Activated CD4-positive, alpha-beta T cell treated with anti-CD3 and anti-CD28 coated beads, Interleukin-2, amount 10 ng/mL, durations not matched to agents 24 days and 14 days (primary cell): ENCODE results near the gene GNRHR. TPM values are rescaled to one million over a fixed set of nuclear protein-coding genes. Genes with fewer than 3 reads are reported as not detected.
"Not testable (repeated sequence)": the region's sequence is repeated elsewhere in the genome, so short reads cannot be mapped to it uniquely, and the experiment has no call there.

ENCODE experiments used
- DNase-seq: peaks from one replicate; pipeline ENCODE4 v3.0.0; 2022
- H3K27ac Mint-ChIP-seq: one replicate; pipeline ENCODE4 v1.8.0; 2022; ENCODE audit warnings: mild to moderate bottlenecking, mixed read lengths
- H3K27me3 Mint-ChIP-seq: one replicate; pipeline ENCODE4 v1.8.0; 2022; ENCODE audit warnings: mixed read lengths
- H3K36me3 Mint-ChIP-seq: one replicate; pipeline ENCODE4 v1.8.0; 2022; ENCODE audit warnings: low read depth, mild to moderate bottlenecking, mixed read lengths
- H3K4me1 Mint-ChIP-seq: one replicate; pipeline ENCODE4 v1.8.0; 2021; ENCODE audit warnings: mixed read lengths
- H3K4me3 Mint-ChIP-seq: one replicate; pipeline ENCODE4 v1.8.0; 2022; ENCODE audit warnings: mild to moderate bottlenecking, moderate library complexity, mixed read lengths
- H3K9me3 Mint-ChIP-seq: one replicate; pipeline ENCODE4 v1.8.0; 2021; ENCODE audit warnings: mixed read lengths
- intact Hi-C: fragments of 100-400 bp; cut with micrococcal nuclease; formaldehyde crosslinking; loops from one replicate; pipeline ENCODE4 v1.15.1; 2023
- total RNA-seq: library from RNA; stranded (reverse); gene quantifications from 2 replicates; pipeline ENCODE4 v1.2.3, GENCODE V29; 2022

Gene GNRHR
- total RNA-seq, 1 donor from 2014 or later: not detected

DNA sequence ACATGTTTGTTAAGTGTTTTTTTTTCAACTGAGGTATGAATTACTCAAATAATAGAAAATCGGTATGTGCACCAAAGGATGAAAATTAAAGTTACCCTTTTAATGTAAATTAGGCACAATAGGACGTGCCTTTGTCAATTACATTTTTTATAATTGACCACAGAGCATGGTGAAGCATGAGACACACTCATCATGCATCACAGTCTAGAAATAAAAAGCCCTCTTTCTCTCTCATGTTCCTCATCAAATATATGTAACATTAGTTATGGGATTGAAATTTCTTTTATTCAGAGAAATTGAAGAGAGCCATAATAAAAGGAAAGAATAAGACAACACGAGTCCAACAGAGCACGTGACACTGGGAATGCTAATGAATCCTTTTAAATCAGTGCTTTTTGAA is 3.5 kb downstream of the GNRHR start:
- H3K4me3 Mint-ChIP-seq: no peak overlapping the region
- intact Hi-C loops: no loop called here

DNA sequence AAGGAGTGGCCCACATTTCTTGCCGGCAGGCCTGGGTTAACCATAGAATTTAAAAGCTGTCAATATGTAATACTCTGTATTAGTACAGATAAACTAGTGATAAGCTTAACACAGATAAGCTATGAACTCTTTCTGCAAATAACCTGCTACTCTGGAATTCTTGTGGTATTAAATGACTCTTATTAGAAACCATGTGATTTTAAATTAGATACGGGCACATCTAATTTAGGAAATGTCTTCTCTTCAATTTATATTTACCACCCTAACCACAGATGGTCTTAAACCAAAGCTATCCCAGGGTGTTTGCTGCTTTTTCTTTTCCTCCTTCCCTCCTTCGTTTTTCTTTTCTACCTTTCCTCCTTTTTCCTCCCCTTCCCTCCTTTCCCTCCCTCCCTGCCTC is 4.9 kb downstream of the GNRHR start:
- no peak for DNase-seq
- Mint-ChIP-seq H3K4me1 (peaks cover 10% of the 10 kb centered on the region), H3K36me3 (no peaks in the 10 kb centered on the region), H3K9me3 (no peaks in the 10 kb centered on the region), H3K27ac (no peak overlapping the region), H3K4me3 (no peak overlapping the region), H3K27me3 (no peaks in the 10 kb centered on the region)
- intact Hi-C loops: loop anchor here (5.0 kb wide), 1 partner anchor 163 kb away; no protein-coding TSS in a partner anchor

More for the DNA sequence above, 3.5 kb downstream of the GNRHR start:
- Mint-ChIP-seq H3K4me1 (peaks cover 9% of the 10 kb centered on the region), H3K36me3 (no peaks in the 10 kb centered on the region), H3K27me3 (no peaks in the 10 kb centered on the region), H3K9me3 (no peaks in the 10 kb centered on the region), H3K27ac (no peak overlapping the region)
- DNase-seq: no peak

DNA sequence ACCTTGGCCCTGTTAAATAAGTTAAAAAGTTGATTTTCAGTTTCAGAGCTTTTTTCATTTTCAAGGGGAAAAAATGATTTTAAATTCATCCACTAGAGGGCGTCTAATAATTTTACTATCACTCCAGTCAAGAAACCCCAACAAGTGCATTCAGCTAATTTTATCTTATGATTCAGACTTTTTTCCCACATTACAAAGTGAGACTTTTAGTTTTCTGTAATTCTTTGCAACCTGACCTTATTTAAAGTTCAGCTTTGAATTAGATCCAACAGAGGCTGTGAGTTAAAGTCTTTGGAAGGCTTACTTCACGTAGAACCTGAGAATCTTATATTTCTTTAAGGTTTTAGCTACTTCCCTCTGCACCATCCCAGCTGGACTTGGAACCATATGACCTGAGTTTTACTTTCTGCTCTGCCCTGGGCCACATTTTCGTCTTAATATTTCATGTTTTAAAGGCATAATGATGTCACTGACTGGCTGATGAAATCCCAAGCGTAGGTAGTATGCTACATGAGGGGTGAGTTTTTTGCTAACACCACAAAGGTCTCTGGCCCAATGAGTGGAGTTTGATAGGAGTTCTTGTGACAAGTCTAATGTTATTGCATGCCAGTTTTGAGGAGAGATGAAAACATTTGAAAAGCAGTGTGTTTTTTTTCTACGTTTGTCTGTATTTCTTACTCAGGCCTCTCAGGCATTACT is 7.2 kb downstream of the GNRHR start:
- Mint-ChIP-seq H3K27ac (no peak overlapping the region), H3K36me3 (peaks cover 3% of the 10 kb centered on the region), H3K27me3 (no peaks in the 10 kb centered on the region), H3K9me3 (peaks cover 3% of the 10 kb centered on the region), H3K4me1 (peaks cover 16% of the 10 kb centered on the region), H3K4me3 (no peak overlapping the region)
- no peak for DNase-seq
- intact Hi-C loops: loop anchor here (2.0 to 5.0 kb wide), 2 partner anchors 165 to 202 kb away; partner anchors contain the start of gene CENPC

DNA sequence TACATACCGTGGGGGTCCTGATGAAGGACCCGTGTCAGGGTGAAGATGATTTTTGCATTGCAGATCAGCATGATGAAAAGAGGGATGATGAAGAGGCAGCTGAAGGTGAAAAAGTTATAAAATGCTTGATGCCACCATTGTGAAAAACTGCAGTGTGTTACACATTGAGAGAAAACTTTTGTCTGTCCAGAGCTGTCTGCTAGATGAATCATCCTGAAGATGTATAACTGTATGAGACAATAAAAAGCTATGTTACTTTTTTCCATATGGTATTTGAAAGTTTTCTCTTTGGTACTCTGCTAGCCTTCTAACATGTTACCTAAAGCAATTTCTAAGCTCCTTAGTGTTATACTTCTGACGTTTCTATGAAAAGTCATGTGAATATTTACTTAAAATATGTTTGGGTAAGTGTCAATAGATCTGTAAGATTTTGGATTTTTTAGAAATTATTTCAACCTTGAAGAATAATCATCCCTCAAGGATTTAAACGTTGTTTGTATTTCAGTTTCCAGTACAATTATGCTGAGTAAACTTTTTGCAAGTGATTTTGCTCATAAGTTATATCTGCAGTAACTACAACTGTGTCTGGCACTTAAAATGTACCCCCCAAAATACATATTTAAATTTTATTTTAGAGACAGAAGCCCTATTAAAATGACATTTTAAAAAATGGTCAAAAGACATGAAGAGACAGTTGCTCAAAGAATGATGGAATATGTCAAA is 9.5 kb downstream of the GNRHR start:
- H3K27me3 Mint-ChIP-seq: no peaks in the 10 kb centered on the region
- no peak overlapping the region for H3K4me3 Mint-ChIP-seq
- peaks cover 10% of the 10 kb centered on the region for H3K9me3 Mint-ChIP-seq
- H3K27ac Mint-ChIP-seq: no peak overlapping the region
- peaks cover 19% of the 10 kb centered on the region for H3K4me1 Mint-ChIP-seq
- intact Hi-C loops: loop anchor here (5.0 kb wide), 2 partner anchors 42 to 168 kb away; partner anchors contain the start of gene UBA6
- no peak for DNase-seq
- H3K36me3 Mint-ChIP-seq: peaks cover 6% of the 10 kb centered on the region

DNA sequence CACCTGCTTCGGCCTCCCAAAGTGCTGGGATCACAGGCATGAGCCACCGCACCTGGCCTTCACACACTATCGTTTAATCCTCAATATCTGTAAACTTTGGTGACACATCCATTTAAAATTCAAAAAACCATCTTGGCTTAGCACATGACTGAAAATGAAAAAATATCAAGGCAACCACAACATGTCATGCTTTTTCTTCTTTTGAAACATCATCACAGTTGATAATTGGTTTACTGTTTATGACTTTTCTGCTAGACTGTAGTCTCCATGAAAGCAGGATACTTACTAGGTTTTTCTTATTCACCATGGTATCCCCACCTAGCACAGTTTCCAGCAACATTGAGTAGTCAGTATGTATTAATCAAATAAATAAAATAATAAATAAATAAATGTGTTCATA is 11.0 kb downstream of the GNRHR start:
- peaks cover 19% of the 10 kb centered on the region for H3K4me1 Mint-ChIP-seq
- H3K4me3 Mint-ChIP-seq: no peak overlapping the region
- peaks cover 10% of the 10 kb centered on the region for H3K9me3 Mint-ChIP-seq
- no peak for DNase-seq
- H3K27ac Mint-ChIP-seq: no peak overlapping the region
- intact Hi-C loops: loop anchor here (5.0 kb wide), 1 partner anchor 41 kb away; the partner anchor contains the start of gene UBA6
- peaks cover 2% of the 10 kb centered on the region for H3K27me3 Mint-ChIP-seq
- H3K36me3 Mint-ChIP-seq: peaks cover 6% of the 10 kb centered on the region

DNA sequence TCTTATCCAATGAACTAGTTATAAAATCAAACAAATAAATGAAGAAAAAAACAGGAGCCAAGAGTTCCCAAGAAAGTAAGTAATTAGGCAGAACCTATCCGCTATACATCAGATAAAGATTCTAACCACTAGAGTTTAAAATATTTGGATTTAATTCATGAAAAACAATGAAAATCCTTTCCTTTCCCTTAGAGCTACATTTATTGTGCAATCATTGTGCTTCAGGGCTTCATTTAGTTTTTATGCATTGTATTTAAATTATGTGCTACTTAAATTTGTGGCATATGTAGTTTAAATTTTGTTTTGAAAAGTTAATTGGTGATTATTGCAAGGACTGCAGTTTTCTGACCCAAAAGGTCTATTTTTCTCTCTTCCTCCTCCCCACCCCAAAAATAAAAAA is 17.9 kb downstream of the GNRHR start:
- H3K9me3 Mint-ChIP-seq: peaks cover 7% of the 10 kb centered on the region
- H3K4me1 Mint-ChIP-seq: no peaks in the 10 kb centered on the region
- DNase-seq: no peak
- no peak overlapping the region for H3K27ac Mint-ChIP-seq
- peaks cover 2% of the 10 kb centered on the region for H3K27me3 Mint-ChIP-seq
- intact Hi-C loops: no loop called here
- H3K36me3 Mint-ChIP-seq: peaks cover 11% of the 10 kb centered on the region
- no peak overlapping the region for H3K4me3 Mint-ChIP-seq

DNA sequence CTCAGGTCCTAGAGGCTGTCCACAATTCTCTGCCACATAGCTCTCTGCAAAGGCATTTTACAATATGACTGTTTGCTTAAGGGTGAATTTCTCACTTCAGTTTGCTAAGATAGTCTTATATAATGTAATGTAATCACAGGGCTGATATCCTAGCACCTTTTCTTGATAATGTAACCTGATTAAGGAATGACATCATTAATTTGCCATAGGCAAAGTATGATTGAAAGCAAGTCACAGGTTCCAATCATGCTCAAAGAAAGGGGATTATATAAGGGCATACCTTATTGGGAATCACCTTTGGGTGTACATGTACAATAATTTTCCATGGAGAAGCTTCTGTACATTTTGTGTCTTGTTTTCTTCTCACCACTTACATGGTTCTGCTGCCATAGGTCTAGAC is 18.9 kb downstream of the GNRHR start:
- no peak for DNase-seq
- no peak overlapping the region for H3K27ac Mint-ChIP-seq
- H3K36me3 Mint-ChIP-seq: peaks cover 16% of the 10 kb centered on the region
- intact Hi-C loops: no loop called here
- peaks cover 2% of the 10 kb centered on the region for H3K27me3 Mint-ChIP-seq
- peaks cover 3% of the 10 kb centered on the region for H3K9me3 Mint-ChIP-seq
- H3K4me3 Mint-ChIP-seq: no peak overlapping the region
- no peaks in the 10 kb centered on the region for H3K4me1 Mint-ChIP-seq

DNA sequence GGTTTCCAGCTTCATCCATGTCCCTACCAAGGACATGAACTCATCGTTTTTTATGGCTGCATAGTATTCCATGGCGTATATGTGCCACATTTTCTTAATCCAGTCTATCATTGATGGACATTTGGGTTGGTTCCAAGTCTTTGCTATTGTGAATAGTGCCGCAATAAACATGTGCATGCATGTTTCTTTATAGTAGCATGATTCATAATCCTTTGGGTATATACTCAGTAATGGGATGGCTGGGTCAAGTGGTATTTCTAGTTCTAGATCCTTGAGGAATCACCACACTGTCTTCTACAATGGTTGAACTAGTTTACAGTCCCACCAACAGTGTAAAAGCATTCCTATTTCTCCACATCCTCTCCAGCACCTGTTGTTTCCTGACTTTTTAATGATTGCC is 23.7 kb downstream of the GNRHR start:
- H3K4me3 Mint-ChIP-seq, intact Hi-C loops, H3K9me3 Mint-ChIP-seq, H3K27ac Mint-ChIP-seq, H3K27me3 Mint-ChIP-seq, H3K4me1 Mint-ChIP-seq, DNase-seq: not testable (repeated sequence)
- peaks cover 34% of the 10 kb centered on the region for H3K36me3 Mint-ChIP-seq

GRCh38 chr4:67727124-67727850 is 26.9 kb downstream of the GNRHR start:
- H3K27me3 Mint-ChIP-seq: no peaks in the 10 kb centered on the region
- peaks cover 5% of the 10 kb centered on the region for H3K9me3 Mint-ChIP-seq
- H3K4me1 Mint-ChIP-seq: peaks cover 9% of the 10 kb centered on the region
- peak; percentile 53 for DNase-seq
- intact Hi-C loops: no loop called here
- H3K36me3 Mint-ChIP-seq: peaks cover 36% of the 10 kb centered on the region
- H3K4me3 Mint-ChIP-seq: no peak overlapping the region
- peak overlapping the region; percentile 56 for H3K27ac Mint-ChIP-seq

DNA sequence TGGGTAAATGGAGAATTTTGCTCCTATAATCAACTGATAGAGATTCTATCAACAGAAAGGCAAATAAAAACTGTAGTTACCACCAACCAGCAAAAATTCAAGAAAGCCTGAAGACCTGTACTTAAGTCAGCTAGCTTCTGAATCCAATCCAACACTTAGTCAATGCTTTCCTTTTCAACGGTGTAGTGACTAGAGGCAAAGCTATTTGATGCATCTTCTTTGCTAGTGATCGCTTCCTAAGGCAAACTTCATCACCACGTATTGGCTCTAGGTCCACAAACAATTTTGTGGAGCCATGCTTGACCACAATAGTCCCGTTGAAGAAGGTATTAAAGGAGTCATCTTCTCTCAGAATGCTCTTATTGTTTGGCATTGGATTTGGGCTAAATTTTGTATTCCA is 28.2 kb downstream of the GNRHR start:
- Mint-ChIP-seq H3K4me3 (no peak overlapping the region), H3K36me3 (peaks cover 40% of the 10 kb centered on the region), H3K27ac (no peak overlapping the region), H3K4me1 (peaks cover 14% of the 10 kb centered on the region), H3K27me3 (no peaks in the 10 kb centered on the region), H3K9me3 (peaks cover 5% of the 10 kb centered on the region)
- intact Hi-C loops: no loop called here
- peak; percentile 47 for DNase-seq

GRCh38 chr4:67725132-67725531 is 29.1 kb downstream of the GNRHR start:
- Mint-ChIP-seq H3K27ac (no peak overlapping the region), H3K36me3 (peaks cover 43% of the 10 kb centered on the region), H3K27me3 (no peaks in the 10 kb centered on the region), H3K4me1 (peaks cover 15% of the 10 kb centered on the region), H3K9me3 (peaks cover 5% of the 10 kb centered on the region), H3K4me3 (no peak overlapping the region)
- DNase-seq: peak; percentile 25
- intact Hi-C loops: no loop called here

DNA sequence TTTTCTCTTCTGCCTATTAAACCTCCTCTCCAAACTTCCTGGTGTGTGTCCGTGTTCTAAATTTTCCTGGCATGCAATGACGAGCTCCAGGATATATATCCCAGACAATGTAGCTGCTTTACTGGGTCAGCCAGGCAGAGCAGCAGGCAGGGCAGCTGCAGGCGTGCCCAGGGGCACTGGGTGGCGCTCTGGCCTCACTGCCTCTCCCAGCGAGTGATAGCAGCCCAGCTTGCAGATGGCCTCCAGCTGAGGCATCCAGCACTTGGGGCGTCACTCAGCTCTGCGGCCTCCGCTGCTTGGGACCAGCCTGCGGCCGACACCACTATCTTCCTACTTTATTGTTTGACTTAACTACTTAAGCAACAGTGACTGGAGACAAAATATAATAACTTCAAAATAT is 30.2 kb downstream of the GNRHR start:
- intact Hi-C loops: no loop called here
- Mint-ChIP-seq H3K27ac (no peak overlapping the region), H3K4me3 (no peak overlapping the region), H3K27me3 (no peaks in the 10 kb centered on the region), H3K4me1 (peaks cover 16% of the 10 kb centered on the region), H3K9me3 (peaks cover 5% of the 10 kb centered on the region), H3K36me3 (peaks cover 35% of the 10 kb centered on the region)
- peak; percentile 50 for DNase-seq

DNA sequence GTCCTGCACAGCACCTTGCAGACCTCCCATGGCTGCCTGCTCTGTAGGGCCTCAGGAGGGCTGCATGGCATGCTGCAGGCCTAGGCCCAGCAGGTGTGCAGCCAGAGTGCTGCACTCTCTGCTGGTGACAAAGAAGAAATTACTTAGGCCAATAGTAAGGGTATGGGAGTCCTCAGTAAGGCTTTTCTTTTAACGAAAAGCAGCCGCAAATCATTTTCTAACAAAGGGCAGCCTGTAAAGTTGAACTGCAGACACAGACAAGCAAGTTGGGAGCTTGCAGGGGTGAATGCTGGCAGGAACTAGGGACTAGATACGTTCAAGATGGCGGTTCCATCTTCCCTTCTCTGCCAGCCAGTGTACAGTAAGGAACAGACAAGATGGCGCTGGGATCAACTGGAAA is 30.8 kb downstream of the GNRHR start:
- peak; percentile 46 for DNase-seq
- peaks cover 31% of the 10 kb centered on the region for H3K36me3 Mint-ChIP-seq
- peaks cover 16% of the 10 kb centered on the region for H3K4me1 Mint-ChIP-seq
- H3K4me3 Mint-ChIP-seq: no peak overlapping the region
- H3K9me3 Mint-ChIP-seq: peaks cover 5% of the 10 kb centered on the region
- H3K27ac Mint-ChIP-seq: no peak overlapping the region
- H3K27me3 Mint-ChIP-seq: no peaks in the 10 kb centered on the region
- intact Hi-C loops: no loop called here
